ENCODE measurements around the gene DIDO1. TPM values are rescaled to one million over a fixed set of nuclear protein-coding genes. Genes with fewer than 3 reads are reported as not detected.

The DIDO1 gene
- total RNA-seq, 2 experiments from 2014 or later = 51.9 to 54.3 TPM

DNA sequence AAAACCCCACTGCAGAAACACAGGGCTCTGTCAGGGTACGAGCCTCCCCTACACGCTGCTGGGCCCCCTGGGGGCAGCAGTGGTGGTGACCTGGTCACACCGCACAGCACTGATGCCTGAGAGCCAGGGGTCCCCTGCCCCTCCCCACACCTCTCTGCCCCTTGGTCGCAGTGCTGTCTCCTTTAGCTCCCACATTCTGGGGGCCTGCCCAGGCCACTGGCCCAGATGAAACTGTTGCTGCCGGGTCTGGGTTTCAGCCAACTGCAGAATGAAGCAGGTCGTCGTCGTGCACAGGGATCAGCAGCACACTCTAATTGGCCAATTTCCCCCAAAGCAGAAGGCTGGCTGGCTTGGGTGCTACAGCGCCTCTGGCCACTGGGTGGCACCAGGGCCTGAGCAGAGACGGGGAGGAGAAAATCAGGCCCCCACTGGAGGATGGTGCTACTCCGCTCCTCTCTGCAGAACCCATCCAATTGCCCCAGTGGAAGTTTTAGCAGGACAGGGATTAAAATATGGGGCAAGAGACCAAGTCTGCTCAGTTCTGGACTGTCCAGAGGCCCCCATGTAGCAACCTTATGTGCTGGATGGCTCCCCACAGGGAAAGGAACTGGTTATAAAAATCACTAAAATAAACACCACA lies 26.1 kb downstream of the DIDO1 start:
- H3K27ac ChIP-seq (ENCODE audit: low read depth in 1 of 2, low read length in 2 of 2) = peak overlapping the region; percentile 8 to 47
- no peaks in the 10 kb centered on the region for H3K9me3 ChIP-seq (ENCODE audit: control insufficient read depth in 1 of 2, insufficient read depth in 1 of 2, low read length in 2 of 2)
- peak; percentile 89 for ATAC-seq (ENCODE audit: poor library complexity)
- H3K27me3 ChIP-seq (ENCODE audit: control insufficient read depth in 1 of 2, insufficient read depth in 2 of 2, low read length in 2 of 2) = no peaks in the 10 kb centered on the region
- H3K9me3 Mint-ChIP-seq = no peaks in the 10 kb centered on the region
- peaks cover 77% of the 10 kb centered on the region for H3K36me3 Mint-ChIP-seq (ENCODE audit: low read depth)
- H3K4me3 Mint-ChIP-seq = peak overlapping the region; percentile 71
- peak overlapping the region; percentile 92 for H3K27ac Mint-ChIP-seq
- peaks cover 29% of the 10 kb centered on the region for H3K4me1 ChIP-seq (ENCODE audit: insufficient read depth, low read length)
- POLR2A ChIA-PET = interaction anchor here (1.0 to 3.4 kb wide), 9 partner anchors 10 to 109 kb away, joined by 3 to 14 read pairs (median 3); no protein-coding TSS in a partner anchor
- peaks cover 40% of the 10 kb centered on the region for H3K4me1 Mint-ChIP-seq (ENCODE audit: low read depth)
- intact Hi-C loops (cut with DNase I, micrococcal nuclease) = loop anchor here (1.0 to 5.0 kb wide), 4 partner anchors 18 to 109 kb away; partner anchors contain the start of gene GID8 (in 2 of the 2)
- H3K36me3 ChIP-seq (ENCODE audit: insufficient read depth, low read length) = peaks cover 53% of the 10 kb centered on the region
- TF ChIP-seq, protein P1, sequence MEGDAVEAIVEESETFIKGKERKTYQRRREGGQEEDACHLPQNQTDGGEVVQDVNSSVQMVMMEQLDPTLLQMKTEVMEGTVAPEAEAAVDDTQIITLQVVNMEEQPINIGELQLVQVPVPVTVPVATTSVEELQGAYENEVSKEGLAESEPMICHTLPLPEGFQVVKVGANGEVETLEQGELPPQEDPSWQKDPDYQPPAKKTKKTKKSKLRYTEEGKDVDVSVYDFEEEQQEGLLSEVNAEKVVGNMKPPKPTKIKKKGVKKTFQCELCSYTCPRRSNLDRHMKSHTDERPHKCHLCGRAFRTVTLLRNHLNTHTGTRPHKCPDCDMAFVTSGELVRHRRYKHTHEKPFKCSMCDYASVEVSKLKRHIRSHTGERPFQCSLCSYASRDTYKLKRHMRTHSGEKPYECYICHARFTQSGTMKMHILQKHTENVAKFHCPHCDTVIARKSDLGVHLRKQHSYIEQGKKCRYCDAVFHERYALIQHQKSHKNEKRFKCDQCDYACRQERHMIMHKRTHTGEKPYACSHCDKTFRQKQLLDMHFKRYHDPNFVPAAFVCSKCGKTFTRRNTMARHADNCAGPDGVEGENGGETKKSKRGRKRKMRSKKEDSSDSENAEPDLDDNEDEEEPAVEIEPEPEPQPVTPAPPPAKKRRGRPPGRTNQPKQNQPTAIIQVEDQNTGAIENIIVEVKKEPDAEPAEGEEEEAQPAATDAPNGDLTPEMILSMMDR (IDR thresholded peaks at IDR 0.05) = peak; percentile 96
- no peaks in the 10 kb centered on the region for H3K27me3 Mint-ChIP-seq
- CTCF ChIA-PET = interaction anchor here (0.9 to 4.8 kb wide), 10 partner anchors 8 to 109 kb away, joined by 3 to 38 read pairs (median 6); partner anchors contain the start of gene DIDO1
- DNase-seq = peak; percentile 63 to 89 (median 76)
- H3K4me3 ChIP-seq (ENCODE audit: low read length) = no peak overlapping the region

DNA sequence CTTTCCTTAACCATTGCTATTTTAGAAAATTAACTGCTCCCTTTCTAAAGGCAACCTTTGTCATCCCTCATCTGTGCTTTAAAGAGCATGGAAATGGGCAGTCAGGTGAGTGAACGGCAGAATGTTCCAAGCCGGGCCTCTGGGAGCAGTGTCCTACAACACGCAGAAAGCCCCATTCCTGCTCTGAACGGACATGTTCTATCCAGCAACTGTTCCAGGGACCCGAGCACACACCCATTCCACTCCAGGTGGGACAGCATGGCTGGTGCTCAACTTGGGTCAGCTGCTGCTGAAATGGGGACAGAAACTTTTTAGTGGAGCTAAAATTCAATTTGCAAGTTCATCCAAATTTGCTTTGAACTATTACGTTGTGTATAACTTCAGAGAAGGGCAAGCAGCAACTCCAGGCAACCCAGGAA lies 26.7 kb downstream of the DIDO1 start:
- ChIA-PET CTCF (interaction anchor here (0.9 to 4.8 kb wide), 7 partner anchors 8 to 109 kb away, joined by 3 to 38 read pairs (median 10); partner anchors contain the start of gene DIDO1), POLR2A (interaction anchor here (1.0 to 3.4 kb wide), 8 partner anchors 10 to 109 kb away, joined by 3 to 14 read pairs (median 3); no protein-coding TSS in a partner anchor)
- peaks cover 40% of the 10 kb centered on the region for H3K4me1 Mint-ChIP-seq (ENCODE audit: low read depth)
- peaks cover 29% of the 10 kb centered on the region for H3K4me1 ChIP-seq (ENCODE audit: insufficient read depth, low read length)
- peak overlapping the region; percentile 92 for H3K27ac Mint-ChIP-seq
- H3K4me3 Mint-ChIP-seq = no peak overlapping the region
- no peaks in the 10 kb centered on the region for H3K27me3 ChIP-seq (ENCODE audit: control insufficient read depth in 1 of 2, insufficient read depth in 2 of 2, low read length in 2 of 2)
- intact Hi-C loops (cut with DNase I, micrococcal nuclease) = loop anchor here (1.0 to 5.0 kb wide), 4 partner anchors 19 to 110 kb away; partner anchors contain the start of gene GID8 (in 2 of the 2)
- H3K9me3 Mint-ChIP-seq = no peaks in the 10 kb centered on the region
- DNase-seq = no peak
- H3K27ac ChIP-seq (ENCODE audit: low read depth in 1 of 2, low read length in 2 of 2) = no peak overlapping the region
- H3K4me3 ChIP-seq (ENCODE audit: low read length) = no peak overlapping the region
- ATAC-seq (ENCODE audit: poor library complexity) = no peak
- peaks cover 53% of the 10 kb centered on the region for H3K36me3 ChIP-seq (ENCODE audit: insufficient read depth, low read length)
- peaks cover 77% of the 10 kb centered on the region for H3K36me3 Mint-ChIP-seq (ENCODE audit: low read depth)
- H3K27me3 Mint-ChIP-seq = no peaks in the 10 kb centered on the region
- H3K9me3 ChIP-seq (ENCODE audit: control insufficient read depth in 1 of 2, insufficient read depth in 1 of 2, low read length in 2 of 2) = no peaks in the 10 kb centered on the region
- TF ChIP-seq, protein P1 (IDR thresholded peaks at IDR 0.05) = no peak

- Mint-ChIP-seq H3K9me3 (no peaks in the 10 kb centered on the region), H3K27ac (peak overlapping the region; percentile 92), H3K27me3 (no peaks in the 10 kb centered on the region), H3K4me3 (peak overlapping the region; percentile 1), H3K4me1 (ENCODE audit: low read depth) (peaks cover 40% of the 10 kb centered on the region), H3K36me3 (ENCODE audit: low read depth) (peaks cover 77% of the 10 kb centered on the region)
- ATAC-seq (ENCODE audit: poor library complexity) (no peak), DNase-seq (peak in 3 of 14 experiments; percentile 28 to 38 (median 31))
- ChIA-PET CTCF (interaction anchor here (1.2 to 4.8 kb wide), 6 partner anchors 9 to 110 kb away, joined by 3 to 38 read pairs (median 12); partner anchors contain the start of gene DIDO1), POLR2A (interaction anchor here (1.0 to 3.4 kb wide), 8 partner anchors 9 to 110 kb away, joined by 3 to 14 read pairs (median 3); no protein-coding TSS in a partner anchor)
- Histone ChIP-seq H3K27ac (ENCODE audit: low read depth in 1 of 2, low read length in 2 of 2) (no peak overlapping the region), H3K4me3 (ENCODE audit: low read length) (no peak overlapping the region), H3K27me3 (ENCODE audit: control insufficient read depth in 1 of 2, insufficient read depth in 2 of 2, low read length in 2 of 2) (no peaks in the 10 kb centered on the region), H3K9me3 (ENCODE audit: control insufficient read depth in 1 of 2, insufficient read depth in 1 of 2, low read length in 2 of 2) (no peaks in the 10 kb centered on the region), H3K4me1 (ENCODE audit: insufficient read depth, low read length) (peaks cover 30% of the 10 kb centered on the region), H3K36me3 (ENCODE audit: insufficient read depth, low read length) (peaks cover 55% of the 10 kb centered on the region)
- intact Hi-C loops (cut with DNase I, micrococcal nuclease) = no loop called here
- TF ChIP-seq, protein P1 (IDR thresholded peaks at IDR 0.05) = no peak
These were observed 27.2 kb downstream of the DIDO1 start for GRCh38 chr20:62898970-62899632.
